Stomach (tissue), 4 donors: Measurements from ENCODE around the gene CKAP5.

Experiments used
- CTCF ChIP-seq, 7 experiments: fragments of 450-650 bp in 4 of 7; fragments of 200-600 bp in 3 of 7; sonication (generic) in 3 of 7; IDR thresholded peaks; one replicate each; pipeline ENCODE4 v1.5.1; 2016 to 2019; ENCODE audit warnings: antibody characterized with exemption in 7 of 7, control low read depth in 2 of 7, mild to moderate bottlenecking in 1 of 7
- POLR2AphosphoS5 ChIP-seq, 3 donors: sonication (generic); formaldehyde crosslinking; IDR thresholded peaks; one replicate each; pipeline ENCODE4 v1.6.1; 2016; ENCODE audit warnings: antibody characterized with exemption in 3 of 3

GRCh38 chr11:46760429-46761128 lies 85.5 kb downstream of the CKAP5 start:
- no peak for TF ChIP-seq CTCF (IDR thresholded peaks at IDR 0.05)
- no peak for TF ChIP-seq POLR2AphosphoS5 (IDR thresholded peaks at IDR 0.05)
